ENCODE data around the gene KCNAB1. TPM values are rescaled to one million over a fixed set of nuclear protein-coding genes. Genes with fewer than 3 reads are reported as not detected.

The KCNAB1 gene
- total and polyA plus RNA-seq, 2 of the 8 experiments (the other 6 are each of a cell fraction or from before 2014, with no cell fraction given): 0.51 to 2.3 TPM

GRCh38 chr3:156461889-156462288 lies 341.5 kb downstream of the KCNAB1 start (continued):
- TF ChIP-seq ATF2 (IDR thresholded peaks at IDR 0.05; ENCODE audit: low read length) (no peak), MAFK (IDR thresholded peaks at IDR 0.05; ENCODE audit: low read depth, low read length) (no peak), TEAD4 (IDR thresholded peaks at IDR 0.05; ENCODE audit: low read depth, low read length) (no peak), SP2 (IDR thresholded peaks at IDR 0.05; ENCODE audit: low read length) (no peak), EP300 (IDR thresholded peaks at IDR 0.05; ENCODE audit: borderline replicate concordance in 1 of 2, low read depth in 2 of 2, low read length in 2 of 2) (no peak), BRCA1 (IDR thresholded peaks at IDR 0.05; ENCODE audit: low read depth, low read length) (no peak), NRF1 (IDR thresholded peaks at IDR 0.05; ENCODE audit: low read depth, low read length) (no peak), POLR2A (IDR thresholded peaks at IDR 0.05; ENCODE audit: control extremely low read depth in 1 of 2, low read depth in 2 of 2, low read length in 2 of 2) (no peak), RFX5 (IDR thresholded peaks at IDR 0.05; ENCODE audit: borderline replicate concordance, low read depth, low read length) (no peak), CREB1 (IDR thresholded peaks at IDR 0.05) (no peak), KDM4A (IDR thresholded peaks at IDR 0.05; ENCODE audit: low read depth, low read length, severe bottlenecking) (no peak)

All from H1 (cell line).